IMR-90 (cell line): Measurements from ENCODE around the gene NLGN1. TPM values are rescaled to one million over a fixed set of nuclear protein-coding genes. Genes with fewer than 3 reads are reported as not detected.

ENCODE experiments used
- ATAC-seq: fragments of 200-7000 bp; cut with Tn5 transposase; 2 replicates; pipeline ENCODE4 v1.9.1; 2020; ENCODE audit warnings: low read depth, mild to moderate bottlenecking, moderate library complexity
- BruUV-seq: library from RNA; stranded (reverse); fragments of 400-500 nt; replicated peaks from 2 replicates; lab custom pipeline; 2021; lab: Mats Ljungman, UMichigan
- CTCF ChIA-PET: fragments of 300-600 bp; formaldehyde crosslinking; extraction: SDS; loops from one replicate; lab custom pipeline; 2021; ENCODE audit warnings: antibody characterized with exemption; lab: Yijun Ruan, JAX
- POLR2A ChIA-PET: fragments of 300-600 bp; sonication (Branson Sonifier 250); formaldehyde crosslinking; loops from one replicate; lab custom pipeline; 2022; ENCODE audit warnings: antibody characterized with exemption; ENCODE audit not compliant: unreplicated experiment; lab: Charles Lee
- DNase-seq: peaks from one replicate; pipeline ENCODE4 v3.0.0; 2013
- H2AFZ ChIP-seq: replicated peaks from 2 replicates; pipeline ENCODE3; 2013; ENCODE audit warnings: low read length, mild to moderate bottlenecking; ENCODE audit not compliant: poor library complexity
- H2AK5ac ChIP-seq: 2 replicates; pipeline ENCODE4 v1.6.1; 2013; ENCODE audit warnings: low read depth, low read length, inconsistent platforms
- H2AK9ac ChIP-seq: replicated peaks from 2 replicates; pipeline ENCODE3; 2013; ENCODE audit warnings: mild to moderate bottlenecking, low read depth, low read length, moderate library complexity; ENCODE audit not compliant: poor library complexity
- H2BK120ac ChIP-seq: 2 replicates; pipeline ENCODE4 v1.6.1; 2013; ENCODE audit warnings: low read depth, low read length, inconsistent platforms
- H2BK15ac ChIP-seq: 3 replicates; pipeline ENCODE4 v1.6.1; 2013; ENCODE audit warnings: low read depth, low read length, inconsistent platforms
- H2BK20ac ChIP-seq: 2 replicates; pipeline ENCODE4 v1.6.1; 2013; ENCODE audit warnings: low read depth, mild to moderate bottlenecking, inconsistent platforms, low read length, moderate library complexity
- H2BK5ac ChIP-seq: 2 replicates; pipeline ENCODE4 v1.6.1; 2013; ENCODE audit warnings: mild to moderate bottlenecking, low read depth, low read length, inconsistent platforms; ENCODE audit not compliant: poor library complexity, severe bottlenecking
- H3K14ac ChIP-seq: replicated peaks from 2 replicates; pipeline ENCODE4 v1.6.1; 2013; ENCODE audit warnings: low read depth, low read length, inconsistent platforms
- H3K18ac ChIP-seq: 2 replicates; pipeline ENCODE4 v1.6.1; 2013; ENCODE audit warnings: low read depth, low read length, control low read depth
- H3K23ac ChIP-seq: 2 replicates; pipeline ENCODE4 v1.6.1; 2013; ENCODE audit warnings: low read depth, low read length, inconsistent platforms
- H3K27ac ChIP-seq: 2 replicates; pipeline ENCODE4 v1.5.1; 2013; ENCODE audit warnings: mild to moderate bottlenecking, control low read depth, low read length; ENCODE audit not compliant: insufficient read depth
- H3K27me3 ChIP-seq: 2 replicates; pipeline ENCODE4 v1.6.1; 2013; ENCODE audit warnings: low read length; ENCODE audit not compliant: control insufficient read depth, insufficient read depth
- H3K36me3 ChIP-seq: 2 replicates; pipeline ENCODE4 v1.6.1; 2013; ENCODE audit warnings: low read length, mixed read lengths; ENCODE audit not compliant: control insufficient read depth, insufficient read depth
- H3K4ac ChIP-seq: 2 replicates; pipeline ENCODE4 v1.6.1; 2013; ENCODE audit warnings: low read depth, low read length, inconsistent platforms
- H3K4me1 ChIP-seq: 2 replicates; pipeline ENCODE4 v1.6.1; 2013; ENCODE audit warnings: low read length, mixed read lengths; ENCODE audit not compliant: control insufficient read depth, insufficient read depth
- H3K4me2 ChIP-seq: 2 replicates; pipeline ENCODE4 v1.6.1; 2013; ENCODE audit warnings: low read depth, mild to moderate bottlenecking, control low read depth, low read length, moderate library complexity
- H3K4me3 ChIP-seq: 2 replicates; pipeline ENCODE4 v1.5.1; 2013; ENCODE audit warnings: low read depth, mild to moderate bottlenecking, control low read depth, low read length, moderate library complexity; ENCODE audit not compliant: insufficient read depth
- H3K56ac ChIP-seq: 2 replicates; pipeline ENCODE4 v1.6.1; 2013; ENCODE audit warnings: low read length, inconsistent platforms; ENCODE audit not compliant: insufficient read depth; ENCODE audit errors: extremely low read depth
- H3K79me1 ChIP-seq, 2 experiments: 2 replicates each; pipeline ENCODE4 v1.6.1; 2013; ENCODE audit warnings: low read length in 2 of 2, inconsistent platforms in 1 of 2, low read depth in 1 of 2
- H3K9ac ChIP-seq: 2 replicates; pipeline ENCODE4 v1.6.1; 2013; ENCODE audit warnings: low read depth, low read length, control low read depth
- H3K9me1 ChIP-seq: 2 replicates; pipeline ENCODE4 v1.6.1; 2013; ENCODE audit warnings: low read length, inconsistent platforms; ENCODE audit not compliant: insufficient read depth
- H3K9me3 ChIP-seq: 2 replicates; pipeline ENCODE4 v1.6.1; 2013; ENCODE audit warnings: low read length; ENCODE audit not compliant: control insufficient read depth, insufficient read depth
- H4K20me1 ChIP-seq: 2 replicates; pipeline ENCODE4 v1.6.1; 2013; ENCODE audit warnings: low read length, inconsistent platforms; ENCODE audit not compliant: insufficient read depth
- H4K5ac ChIP-seq: 2 replicates; pipeline ENCODE4 v1.6.1; 2013; ENCODE audit warnings: mild to moderate bottlenecking, low read depth, low read length, control low read depth
- H4K8ac ChIP-seq, 2 experiments: 2 replicates each; pipeline ENCODE4 v1.6.1; 2013; ENCODE audit warnings: low read depth in 2 of 2, low read length in 2 of 2, control low read depth in 1 of 2, inconsistent platforms in 1 of 2
- H4K91ac ChIP-seq: 2 replicates; pipeline ENCODE4 v1.6.1; 2013; ENCODE audit warnings: low read depth, low read length, inconsistent platforms; ENCODE audit not compliant: insufficient read depth
- BHLHE40 ChIP-seq: fragments of 150-350 bp; IDR thresholded peaks from 2 replicates; pipeline ENCODE4 v1.6.1; 2016; ENCODE audit warnings: mild to moderate bottlenecking, low read depth, low read length
- WGBS, 2 experiments: methylation state at CpG; one replicate each; pipeline versions ENCODE4 v1.1.5 to v1.1.7; 2013; ENCODE audit warnings: missing lambda C conversion rate in 2 of 2; ENCODE audit not compliant: insufficient read length in 1 of 2; ENCODE audit errors: extremely low coverage in 2 of 2; 5-methylcytosine and 5-hydroxymethylcytosine counted together
- dilution Hi-C: fragments of 300-500 bp; cut with HindIII; formaldehyde crosslinking; loops from one replicate; pipeline ENCODE4 v1.14.3; 2018; ENCODE audit warnings: low sequenced_read_pairs; ENCODE audit not compliant: unreplicated experiment
- in situ Hi-C: fragments of 300-500 bp; cut with MboI; formaldehyde crosslinking; loops from 3 replicates; pipeline ENCODE4 v1.14.3; 2019; ENCODE audit warnings: low sequenced_read_pairs, inconsistent platforms, mixed read lengths
- intact Hi-C: fragments of 100-400 bp; cut with micrococcal nuclease; formaldehyde crosslinking; loops from 2 replicates; pipeline ENCODE4 v1.10.0; 2022
- polyA plus RNA-seq, 3 experiments: library from polyadenylated mRNA; depleted of rRNA; stranded (reverse); fragments of >200 nt; gene quantifications; 2 replicates each; pipeline ENCODE4 v1.2.3, GENCODE V29; 2012; ENCODE audit warnings: low replicate concordance in 1 of 3
- total RNA-seq: library from RNA; depleted of rRNA; stranded (reverse); fragments of >200 nt; gene quantifications from 2 replicates; pipeline ENCODE4 v1.2.3, GENCODE V29; 2012
- TF ChIP-seq, protein P1 (sequence below): fragments of 150-350 bp; IDR thresholded peaks from 2 replicates; pipeline ENCODE4 v1.6.1; 2017; ENCODE audit warnings: mild to moderate bottlenecking, antibody characterized with exemption, low read length, low read depth

Gene NLGN1
- total and polyA plus RNA-seq, 2 of the 4 experiments (the other 2 are of a cell fraction) = 1.8 to 12.5 TPM

- no peaks in the 10 kb centered on the region for H4K20me1 ChIP-seq
- ATAC-seq (peak; percentile 70), DNase-seq (peak; percentile 17)
- H3K27me3 ChIP-seq = no peaks in the 10 kb centered on the region
- no peak overlapping the region for H3K27ac ChIP-seq
- H3K9me3 ChIP-seq = no peaks in the 10 kb centered on the region
- intact Hi-C loops = no loop called here
- TF ChIP-seq, protein P1, sequence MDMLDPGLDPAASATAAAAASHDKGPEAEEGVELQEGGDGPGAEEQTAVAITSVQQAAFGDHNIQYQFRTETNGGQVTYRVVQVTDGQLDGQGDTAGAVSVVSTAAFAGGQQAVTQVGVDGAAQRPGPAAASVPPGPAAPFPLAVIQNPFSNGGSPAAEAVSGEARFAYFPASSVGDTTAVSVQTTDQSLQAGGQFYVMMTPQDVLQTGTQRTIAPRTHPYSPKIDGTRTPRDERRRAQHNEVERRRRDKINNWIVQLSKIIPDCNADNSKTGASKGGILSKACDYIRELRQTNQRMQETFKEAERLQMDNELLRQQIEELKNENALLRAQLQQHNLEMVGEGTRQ = no peak
- peak; percentile 74; the same call in 1 of the 2 replicates for TF ChIP-seq BHLHE40
- H2BK5ac ChIP-seq = no peak overlapping the region
- H3K4me2 ChIP-seq = no peak overlapping the region
- H3K18ac ChIP-seq = no peak overlapping the region
- no peak overlapping the region for H3K9ac ChIP-seq
- no peak overlapping the region for H3K14ac ChIP-seq
- BruUV-seq = no TSS peak
- POLR2A ChIA-PET = no interaction called here
- H4K8ac ChIP-seq = no peak overlapping the region
- H2AK9ac ChIP-seq = no peak overlapping the region
- H2AK5ac ChIP-seq = no peak overlapping the region
- H3K36me3 ChIP-seq = no peaks in the 10 kb centered on the region
- WGBS, 2 experiments = no CpG with 5 or more reads among the region's 2 CpGs
- H3K23ac ChIP-seq = no peak overlapping the region
- dilution Hi-C loops = no loop called here
- no peak overlapping the region for H3K56ac ChIP-seq
- H4K5ac ChIP-seq = no peak overlapping the region
- H3K79me1 ChIP-seq = no peaks in the 10 kb centered on the region
- no peak overlapping the region for H3K4ac ChIP-seq
- CTCF ChIA-PET = no interaction called here
- no peaks in the 10 kb centered on the region for H3K4me1 ChIP-seq
- H2BK120ac ChIP-seq = no peak overlapping the region
- in situ Hi-C loops = loop anchor here (25.0 kb wide), 1 partner anchor 813 kb away; no protein-coding TSS in a partner anchor
- H3K4me3 ChIP-seq = no peak overlapping the region
- H2BK20ac ChIP-seq = no peak overlapping the region
- H4K91ac ChIP-seq = no peak overlapping the region
- no peaks in the 10 kb centered on the region for H3K9me1 ChIP-seq
- no peak overlapping the region for H2BK15ac ChIP-seq
- no peak overlapping the region for H2AFZ ChIP-seq
These were observed 202.1 kb downstream of the NLGN1 start for GRCh38 chr3:173599673-173600072.
